Osteoblast (primary cell): ENCODE data around the gene GPR158. TPM values are rescaled to one million over a fixed set of nuclear protein-coding genes. Genes with fewer than 3 reads are reported as not detected.
"Not testable (repeated sequence)": the region's sequence is repeated elsewhere in the genome, so short reads cannot be mapped to it uniquely, and the experiment has no call there.

Experiments
- DNase-seq: peaks from one replicate; pipeline ENCODE4 v3.0.0; 2011; ENCODE audit warnings: low spot score, mixed read lengths; ENCODE audit not compliant: insufficient read length; ENCODE audit errors: missing footprints
- H2AFZ ChIP-seq: 2 replicates; pipeline ENCODE4 v1.6.0; 2011; ENCODE audit warnings: mild to moderate bottlenecking, low read length
- H3K27ac ChIP-seq: 2 replicates; pipeline ENCODE4 v1.5.1; 2011; ENCODE audit warnings: mild to moderate bottlenecking, low read depth, low read length, moderate library complexity
- H3K27me3 ChIP-seq: 2 replicates; pipeline ENCODE4 v1.6.0; 2012; ENCODE audit warnings: mild to moderate bottlenecking, control low read depth, inconsistent platforms, low read length, moderate library complexity; ENCODE audit not compliant: insufficient read depth
- H3K36me3 ChIP-seq: 2 replicates; pipeline ENCODE4 v1.5.1; 2011; ENCODE audit warnings: mild to moderate bottlenecking, low read length, control low read depth, moderate library complexity; ENCODE audit not compliant: insufficient read depth
- H3K4me1 ChIP-seq: 2 replicates; pipeline ENCODE4 v1.5.1; 2011; ENCODE audit warnings: mild to moderate bottlenecking, low read length, control low read depth, moderate library complexity; ENCODE audit not compliant: insufficient read depth
- H3K4me2 ChIP-seq: 2 replicates; pipeline ENCODE4 v1.6.0; 2011; ENCODE audit warnings: mild to moderate bottlenecking, low read length; ENCODE audit not compliant: insufficient read depth
- H3K4me3 ChIP-seq: fragments of 200-600 bp; sonication (generic); 3 replicates; pipeline ENCODE4 v1.5.1; 2012; ENCODE audit warnings: mild to moderate bottlenecking, low read length, inconsistent platforms; ENCODE audit not compliant: insufficient read depth
- H3K79me2 ChIP-seq: 2 replicates; pipeline ENCODE4 v1.6.0; 2012; ENCODE audit warnings: mild to moderate bottlenecking, low read length, control low read depth, inconsistent platforms; ENCODE audit not compliant: insufficient read depth
- H3K9me3 ChIP-seq: 2 replicates; pipeline ENCODE4 v1.5.1; 2011; ENCODE audit warnings: low read depth, low read length, control low read depth
- H4K20me1 ChIP-seq: 2 replicates; pipeline ENCODE4 v1.6.0; 2012; ENCODE audit warnings: mild to moderate bottlenecking, low read length, control low read depth; ENCODE audit not compliant: insufficient read depth
- CTCF ChIP-seq: IDR thresholded peaks from 2 replicates; pipeline ENCODE4 v1.5.1; 2011; ENCODE audit warnings: mild to moderate bottlenecking, low read depth, low read length, moderate library complexity; ENCODE audit errors: extremely low read depth
- total RNA-seq: library from RNA; depleted of rRNA; stranded (reverse); fragments of >200 nt; gene quantifications from 2 replicates; pipeline ENCODE4 v1.2.3, GENCODE V29; 2012

Gene GPR158
- total RNA-seq, 1 donor = under 0.01 TPM

- TF ChIP-seq CTCF = no peak
- Histone ChIP-seq H3K27ac (no peak overlapping the region), H3K4me3 (no peak overlapping the region), H4K20me1 (no peaks in the 10 kb centered on the region), H3K36me3 (no peaks in the 10 kb centered on the region), H3K4me2 (no peak overlapping the region), H3K4me1 (no peaks in the 10 kb centered on the region), H3K9me3 (no peaks in the 10 kb centered on the region), H3K27me3 (no peaks in the 10 kb centered on the region), H2AFZ (no peak overlapping the region), H3K79me2 (no peaks in the 10 kb centered on the region)
- DNase-seq = no peak
Observed at GRCh38 chr10:25327273-25327672, 152.5 kb downstream of the GPR158 start.

GRCh38 chr10:25328361-25328760 is 153.6 kb downstream of the GPR158 start:
- no peak for DNase-seq
- Histone ChIP-seq H3K4me2 (no peak overlapping the region), H3K27me3 (no peaks in the 10 kb centered on the region), H4K20me1 (no peaks in the 10 kb centered on the region), H3K4me1 (no peaks in the 10 kb centered on the region), H3K36me3 (no peaks in the 10 kb centered on the region), H3K79me2 (no peaks in the 10 kb centered on the region), H2AFZ (no peak overlapping the region), H3K9me3 (no peaks in the 10 kb centered on the region), H3K4me3 (no peak overlapping the region), H3K27ac (no peak overlapping the region)
- no peak for TF ChIP-seq CTCF

GRCh38 chr10:25329587-25329986 is 154.8 kb downstream of the GPR158 start:
- not testable (repeated sequence) for H3K27me3 ChIP-seq, H3K9me3 ChIP-seq, H3K4me1 ChIP-seq, DNase-seq, H3K79me2 ChIP-seq, H4K20me1 ChIP-seq, H3K36me3 ChIP-seq, H3K4me3 ChIP-seq, H3K4me2 ChIP-seq, H2AFZ ChIP-seq, H3K27ac ChIP-seq

GRCh38 chr10:25334445-25334844 is 159.6 kb downstream of the GPR158 start:
- Histone ChIP-seq H3K27me3 (no peaks in the 10 kb centered on the region), H3K4me1 (no peaks in the 10 kb centered on the region), H3K27ac (no peak overlapping the region), H2AFZ (no peak overlapping the region), H3K9me3 (no peaks in the 10 kb centered on the region), H3K36me3 (no peaks in the 10 kb centered on the region), H4K20me1 (no peaks in the 10 kb centered on the region), H3K4me3 (no peak overlapping the region), H3K4me2 (no peak overlapping the region), H3K79me2 (no peaks in the 10 kb centered on the region)
- DNase-seq = no peak
- no peak for TF ChIP-seq CTCF
